NK-92 (cell line): ENCODE results near the gene PLAC8L1.

ENCODE experiments used
- DNase-seq: peaks from one replicate; lab custom pipeline; 2025; ENCODE audit not compliant: unreplicated experiment; lab: John Stamatoyannopoulos, UW

PLAC8L1 gene

GRCh38 chr5:146081556-146081955 is 23.8 kb downstream of the PLAC8L1 start:
- DNase-seq, result no peak

GRCh38 chr5:146079695-146080373 is 25.5 kb downstream of the PLAC8L1 start:
- DNase-seq, result no peak

- no peak for DNase-seq
These were observed 26.8 kb downstream of the PLAC8L1 start for GRCh38 chr5:146078566-146078965.

- no peak for DNase-seq
These were observed 28.9 kb downstream of the PLAC8L1 start for GRCh38 chr5:146076455-146076854.

- no peak for DNase-seq
These were observed 29.3 kb downstream of the PLAC8L1 start for GRCh38 chr5:146076028-146076427.

GRCh38 chr5:146073239-146073900 is 32.0 kb downstream of the PLAC8L1 start:
- no peak for DNase-seq

GRCh38 chr5:146072595-146072994 is 32.8 kb downstream of the PLAC8L1 start:
- DNase-seq, result no peak

- DNase-seq, result no peak
These were observed 34.2 kb downstream of the PLAC8L1 start for GRCh38 chr5:146071171-146071570.

- no peak for DNase-seq
These were observed 34.6 kb downstream of the PLAC8L1 start for GRCh38 chr5:146070746-146071145.

- DNase-seq, result no peak
These were observed 35.6 kb downstream of the PLAC8L1 start for GRCh38 chr5:146069780-146070099.

- no peak for DNase-seq
These were observed 36.2 kb downstream of the PLAC8L1 start for GRCh38 chr5:146068977-146069779.

GRCh38 chr5:146068206-146068605 is 37.2 kb downstream of the PLAC8L1 start:
- DNase-seq, result no peak

- no peak for DNase-seq
These were observed 38.4 kb downstream of the PLAC8L1 start for GRCh38 chr5:146066968-146067367.

GRCh38 chr5:146060221-146060585 is 45.2 kb downstream of the PLAC8L1 start:
- no peak for DNase-seq

GRCh38 chr5:146059460-146060220 is 45.7 kb downstream of the PLAC8L1 start:
- DNase-seq, result no peak

GRCh38 chr5:146055432-146055831 is 49.9 kb downstream of the PLAC8L1 start:
- no peak for DNase-seq

GRCh38 chr5:146052780-146053179 is 52.6 kb downstream of the PLAC8L1 start:
- DNase-seq, result no peak

GRCh38 chr5:146051678-146052077 is 53.7 kb downstream of the PLAC8L1 start:
- DNase-seq, result no peak

GRCh38 chr5:146050086-146050485 is 55.3 kb downstream of the PLAC8L1 start:
- no peak for DNase-seq

GRCh38 chr5:146049704-146050026 is 55.7 kb downstream of the PLAC8L1 start:
- no peak for DNase-seq

GRCh38 chr5:146048994-146049703 is 56.2 kb downstream of the PLAC8L1 start:
- no peak for DNase-seq
